Activated CD4-positive, alpha-beta T cell treated with anti-CD3 and anti-CD28 coated beads for 36 hours (primary cell): Measurements from ENCODE around the gene TINAG. TPM values are rescaled to one million over a fixed set of nuclear protein-coding genes. Genes with fewer than 3 reads are reported as not detected.
"Not testable (repeated sequence)": the region's sequence is repeated elsewhere in the genome, so short reads cannot be mapped to it uniquely, and the experiment has no call there.

ENCODE experiments used
- ATAC-seq: fragments of 200-7000 bp; cut with Tn5 transposase; one replicate; pipeline ENCODE4 v1.10.0; 2021; ENCODE audit warnings: mild to moderate bottlenecking, moderate library complexity
- CTCF ChIA-PET: fragments of 350-600 bp; sonication (Branson Sonifier 250); formaldehyde crosslinking; loops from one replicate; lab custom pipeline; 2021; ENCODE audit warnings: antibody characterized with exemption; lab: Charles Lee
- POLR2A ChIA-PET: fragments of 350-600 bp; sonication (Branson Sonifier 250); formaldehyde crosslinking; loops from one replicate; lab custom pipeline; 2021; ENCODE audit warnings: antibody characterized with exemption, inconsistent platforms; lab: Charles Lee
- DNase-seq: peaks from one replicate; pipeline ENCODE4 v3.0.0-alpha.2; 2020
- H3K27ac Mint-ChIP-seq: one replicate; pipeline ENCODE4 v1.8.0; 2021; ENCODE audit warnings: mixed read lengths
- H3K27me3 Mint-ChIP-seq: one replicate; pipeline ENCODE4 v1.8.0; 2021; ENCODE audit warnings: mixed read lengths
- H3K36me3 Mint-ChIP-seq: one replicate; pipeline ENCODE4 v1.8.0; 2021; ENCODE audit warnings: low read depth, mixed read lengths
- H3K4me1 Mint-ChIP-seq: one replicate; pipeline ENCODE4 v1.8.0; 2021; ENCODE audit warnings: mixed read lengths
- H3K4me3 Mint-ChIP-seq: one replicate; pipeline ENCODE4 v1.8.0; 2021; ENCODE audit warnings: mild to moderate bottlenecking, moderate library complexity, mixed read lengths
- H3K9me3 Mint-ChIP-seq: one replicate; pipeline ENCODE4 v1.8.0; 2021; ENCODE audit warnings: low read depth, mixed read lengths
- intact Hi-C, 2 experiments: fragments of 100-400 bp; cut with DNase I in 1 of 2; cut with micrococcal nuclease in 1 of 2; formaldehyde crosslinking; loops; one replicate each; pipeline versions ENCODE4 v1.14.2 to v1.15.1; 2022 to 2024; cut with DNase I, micrococcal nuclease
- total RNA-seq, 2 experiments: library from RNA; stranded (reverse); gene quantifications; one replicate each; pipeline ENCODE4 v1.2.3, GENCODE V29; 2021

Gene TINAG
- total RNA-seq, 2 experiments from 2014 or later: not detected

- H3K27ac Mint-ChIP-seq: no peak overlapping the region
- H3K27me3 Mint-ChIP-seq: no peaks in the 10 kb centered on the region
- ATAC-seq: no peak
- H3K9me3 Mint-ChIP-seq: no peaks in the 10 kb centered on the region
- ChIA-PET POLR2A (no interaction called here), CTCF (no interaction called here)
- intact Hi-C loops: no loop called here
- no peak for DNase-seq
- H3K4me3 Mint-ChIP-seq: no peak overlapping the region
- H3K4me1 Mint-ChIP-seq: no peaks in the 10 kb centered on the region
- H3K36me3 Mint-ChIP-seq: no peaks in the 10 kb centered on the region
These were observed 2.3 kb downstream of the TINAG start for GRCh38 chr6:54310377-54311152.

- Mint-ChIP-seq H3K27me3 (no peaks in the 10 kb centered on the region), H3K36me3 (no peaks in the 10 kb centered on the region), H3K9me3 (no peaks in the 10 kb centered on the region), H3K4me3 (no peak overlapping the region), H3K4me1 (no peaks in the 10 kb centered on the region), H3K27ac (no peak overlapping the region)
- no peak for DNase-seq
- ATAC-seq: no peak
- intact Hi-C loops: no loop called here
- ChIA-PET POLR2A (no interaction called here), CTCF (no interaction called here)
These were observed 7.4 kb downstream of the TINAG start for GRCh38 chr6:54315656-54316055.

DNA sequence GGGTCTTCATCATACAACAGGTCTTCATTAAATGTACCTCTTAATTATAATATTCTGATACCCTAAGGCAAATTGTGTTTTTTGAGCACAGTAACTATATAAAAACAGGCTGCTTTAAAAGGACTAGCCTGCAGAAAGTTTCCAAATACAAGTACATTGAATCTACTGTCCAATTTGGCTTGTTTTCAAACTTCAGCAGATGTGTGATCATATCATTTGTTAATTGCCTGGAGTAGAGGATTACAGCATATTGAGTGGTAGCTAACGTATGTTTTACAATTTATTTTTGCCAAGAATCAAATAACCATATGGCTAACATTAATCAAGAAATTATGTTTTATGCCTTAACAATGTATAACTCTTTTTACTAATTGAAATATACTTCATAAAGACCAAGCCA is 12.6 kb downstream of the TINAG start:
- H3K27ac Mint-ChIP-seq: no peak overlapping the region
- POLR2A ChIA-PET: no interaction called here
- no peaks in the 10 kb centered on the region for H3K36me3 Mint-ChIP-seq
- H3K4me1 Mint-ChIP-seq: no peaks in the 10 kb centered on the region
- no peak overlapping the region for H3K4me3 Mint-ChIP-seq
- ATAC-seq: no peak
- no peaks in the 10 kb centered on the region for H3K9me3 Mint-ChIP-seq
- no peak for DNase-seq
- CTCF ChIA-PET: no interaction called here
- no peaks in the 10 kb centered on the region for H3K27me3 Mint-ChIP-seq
- intact Hi-C loops: no loop called here

- no peaks in the 10 kb centered on the region for H3K27me3 Mint-ChIP-seq
- H3K4me3 Mint-ChIP-seq: no peak overlapping the region
- ATAC-seq (no peak), DNase-seq (no peak)
- no peaks in the 10 kb centered on the region for H3K36me3 Mint-ChIP-seq
- peaks cover 19% of the 10 kb centered on the region for H3K9me3 Mint-ChIP-seq
- intact Hi-C loops: no loop called here
- H3K27ac Mint-ChIP-seq: no peak overlapping the region
- H3K4me1 Mint-ChIP-seq: no peaks in the 10 kb centered on the region
- ChIA-PET POLR2A (no interaction called here), CTCF (no interaction called here)
These were observed 19.4 kb downstream of the TINAG start for GRCh38 chr6:54327631-54328030.

- intact Hi-C loops, CTCF ChIA-PET, H3K4me3 Mint-ChIP-seq, POLR2A ChIA-PET, H3K27me3 Mint-ChIP-seq, DNase-seq, H3K4me1 Mint-ChIP-seq, H3K36me3 Mint-ChIP-seq, ATAC-seq, H3K27ac Mint-ChIP-seq: not testable (repeated sequence)
- peaks cover 19% of the 10 kb centered on the region for H3K9me3 Mint-ChIP-seq
These were observed 23.3 kb downstream of the TINAG start for GRCh38 chr6:54331571-54331970.

DNA sequence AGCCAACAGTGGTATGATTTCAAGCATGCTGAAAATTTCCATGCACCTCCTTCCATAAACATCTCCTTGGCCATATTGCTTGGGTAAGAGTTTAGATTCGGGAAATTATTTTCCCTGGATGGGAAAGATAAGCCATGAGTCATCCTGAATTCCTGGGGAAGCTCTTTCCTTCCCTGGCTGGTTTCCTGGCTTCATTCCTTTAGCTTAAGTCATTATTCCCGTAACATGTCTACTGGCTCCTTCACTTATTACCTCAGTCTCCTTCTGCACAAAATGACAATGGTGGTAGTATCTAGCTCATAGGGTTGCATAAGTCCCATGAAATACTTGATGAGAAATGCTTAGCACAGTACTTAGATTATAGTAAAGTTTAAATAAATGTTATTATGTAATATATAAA is 27.6 kb downstream of the TINAG start:
- H3K36me3 Mint-ChIP-seq: no peaks in the 10 kb centered on the region
- intact Hi-C loops: no loop called here
- no peaks in the 10 kb centered on the region for H3K4me1 Mint-ChIP-seq
- no peak overlapping the region for H3K27ac Mint-ChIP-seq
- DNase-seq: no peak
- ChIA-PET CTCF (no interaction called here), POLR2A (no interaction called here)
- no peaks in the 10 kb centered on the region for H3K27me3 Mint-ChIP-seq
- no peak for ATAC-seq
- no peak overlapping the region for H3K4me3 Mint-ChIP-seq
- peaks cover 7% of the 10 kb centered on the region for H3K9me3 Mint-ChIP-seq

- Mint-ChIP-seq H3K9me3 (peaks cover 4% of the 10 kb centered on the region), H3K4me3 (no peak overlapping the region), H3K27me3 (no peaks in the 10 kb centered on the region), H3K36me3 (no peaks in the 10 kb centered on the region), H3K4me1 (no peaks in the 10 kb centered on the region), H3K27ac (no peak overlapping the region)
- ChIA-PET CTCF (no interaction called here), POLR2A (no interaction called here)
- intact Hi-C loops: no loop called here
- no peak for ATAC-seq
- DNase-seq: no peak
These were observed 45.7 kb downstream of the TINAG start for GRCh38 chr6:54353975-54354374.

GRCh38 chr6:54354608-54355007 is 46.4 kb downstream of the TINAG start:
- intact Hi-C loops: no loop called here
- ChIA-PET POLR2A (no interaction called here), CTCF (no interaction called here)
- H3K9me3 Mint-ChIP-seq: peaks cover 4% of the 10 kb centered on the region
- H3K36me3 Mint-ChIP-seq: no peaks in the 10 kb centered on the region
- DNase-seq: no peak
- H3K27ac Mint-ChIP-seq: no peak overlapping the region
- no peak overlapping the region for H3K4me3 Mint-ChIP-seq
- no peaks in the 10 kb centered on the region for H3K4me1 Mint-ChIP-seq
- no peaks in the 10 kb centered on the region for H3K27me3 Mint-ChIP-seq
- ATAC-seq: no peak

DNA sequence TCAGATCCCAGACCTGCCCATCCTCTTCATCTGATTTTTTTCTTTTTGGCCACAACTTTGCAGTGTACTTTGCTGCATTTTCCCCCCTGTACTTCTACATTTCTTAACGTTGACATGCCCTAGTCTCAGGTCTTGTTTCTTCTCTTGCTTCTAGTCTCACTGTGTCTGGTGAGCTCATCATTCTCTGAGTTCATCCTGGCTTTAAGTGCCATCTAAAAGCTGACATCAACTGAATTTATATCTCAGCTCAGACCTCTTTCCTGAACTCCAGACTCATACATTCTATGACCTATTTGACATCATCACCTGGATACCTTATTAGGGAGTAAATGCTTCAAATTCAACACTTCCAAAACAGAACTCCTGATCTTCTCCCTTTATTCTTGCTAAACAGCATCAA is 48.9 kb downstream of the TINAG start:
- no peaks in the 10 kb centered on the region for H3K27me3 Mint-ChIP-seq
- H3K9me3 Mint-ChIP-seq: peaks cover 6% of the 10 kb centered on the region
- H3K4me3 Mint-ChIP-seq: no peak overlapping the region
- DNase-seq: no peak
- H3K27ac Mint-ChIP-seq: no peak overlapping the region
- H3K4me1 Mint-ChIP-seq: no peaks in the 10 kb centered on the region
- intact Hi-C loops: no loop called here
- ChIA-PET CTCF (no interaction called here), POLR2A (no interaction called here)
- no peak for ATAC-seq
- H3K36me3 Mint-ChIP-seq: no peaks in the 10 kb centered on the region

GRCh38 chr6:54361188-54361587 is 52.9 kb downstream of the TINAG start:
- intact Hi-C loops: no loop called here
- no peaks in the 10 kb centered on the region for H3K4me1 Mint-ChIP-seq
- POLR2A ChIA-PET: no interaction called here
- H3K27me3 Mint-ChIP-seq: no peaks in the 10 kb centered on the region
- peaks cover 4% of the 10 kb centered on the region for H3K9me3 Mint-ChIP-seq
- CTCF ChIA-PET: no interaction called here
- H3K4me3 Mint-ChIP-seq: no peak overlapping the region
- ATAC-seq (no peak), DNase-seq (no peak)
- H3K27ac Mint-ChIP-seq: no peak overlapping the region
- H3K36me3 Mint-ChIP-seq: no peaks in the 10 kb centered on the region

- POLR2A ChIA-PET: no interaction called here
- H3K4me1 Mint-ChIP-seq: no peaks in the 10 kb centered on the region
- ATAC-seq (no peak), DNase-seq (no peak)
- CTCF ChIA-PET: no interaction called here
- H3K9me3 Mint-ChIP-seq: peaks cover 4% of the 10 kb centered on the region
- intact Hi-C loops: no loop called here
- no peak overlapping the region for H3K4me3 Mint-ChIP-seq
- no peaks in the 10 kb centered on the region for H3K27me3 Mint-ChIP-seq
- H3K36me3 Mint-ChIP-seq: no peaks in the 10 kb centered on the region
- H3K27ac Mint-ChIP-seq: no peak overlapping the region
These were observed 53.5 kb downstream of the TINAG start for GRCh38 chr6:54361734-54362133.

DNA sequence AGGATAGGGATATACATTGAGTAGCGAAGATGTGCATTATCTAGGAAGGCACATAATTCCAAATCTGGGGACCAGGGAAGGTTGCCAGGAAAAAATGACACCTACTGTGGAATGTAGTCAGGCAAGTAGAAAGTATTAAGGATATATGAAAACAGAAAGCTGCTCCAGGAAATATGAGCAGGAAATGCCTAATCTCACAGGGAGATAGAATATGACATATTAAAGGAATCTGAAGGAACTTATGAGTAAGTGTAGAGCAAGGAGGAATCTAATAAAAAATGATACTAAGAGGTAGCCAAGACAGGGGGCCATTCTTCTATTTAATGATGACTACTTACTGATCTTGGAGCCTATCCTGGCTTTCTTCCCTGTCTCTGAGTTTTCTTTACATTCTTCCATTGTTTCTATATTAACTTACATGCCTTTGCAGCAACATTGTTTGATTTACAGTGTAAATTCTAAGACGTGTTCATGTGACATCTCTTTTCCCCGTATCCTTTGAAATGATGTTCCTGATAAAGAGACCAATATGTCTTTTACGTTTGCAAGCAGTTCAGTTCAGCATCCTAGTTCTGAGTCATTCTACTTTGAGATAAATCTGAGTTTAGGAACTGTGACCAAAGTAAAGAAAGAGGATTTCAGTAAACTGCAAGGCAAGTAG is 58.6 kb downstream of the TINAG start:
- intact Hi-C loops: no loop called here
- H3K27ac Mint-ChIP-seq: no peak overlapping the region
- H3K4me1 Mint-ChIP-seq: no peaks in the 10 kb centered on the region
- H3K36me3 Mint-ChIP-seq: no peaks in the 10 kb centered on the region
- CTCF ChIA-PET: no interaction called here
- POLR2A ChIA-PET: no interaction called here
- DNase-seq (no peak), ATAC-seq (no peak)
- no peaks in the 10 kb centered on the region for H3K27me3 Mint-ChIP-seq
- H3K9me3 Mint-ChIP-seq: no peaks in the 10 kb centered on the region
- H3K4me3 Mint-ChIP-seq: no peak overlapping the region
